Neural progenitor cell (in vitro differentiated cells): ENCODE data around the gene SLC45A3.

Experiments
- EZH2 ChIP-seq: fragments of 200-600 bp; sonication (generic); IDR thresholded peaks from 2 replicates; pipeline ENCODE4 v1.6.1; 2017; ENCODE audit warnings: antibody characterized with exemption, mild to moderate bottlenecking, moderate library complexity
- TF ChIP-seq, protein P1 (sequence below): fragments of 200-600 bp; sonication (generic); IDR thresholded peaks from 2 replicates; pipeline ENCODE4 v1.5.1; 2017; ENCODE audit warnings: antibody characterized with exemption, mild to moderate bottlenecking

DNA sequence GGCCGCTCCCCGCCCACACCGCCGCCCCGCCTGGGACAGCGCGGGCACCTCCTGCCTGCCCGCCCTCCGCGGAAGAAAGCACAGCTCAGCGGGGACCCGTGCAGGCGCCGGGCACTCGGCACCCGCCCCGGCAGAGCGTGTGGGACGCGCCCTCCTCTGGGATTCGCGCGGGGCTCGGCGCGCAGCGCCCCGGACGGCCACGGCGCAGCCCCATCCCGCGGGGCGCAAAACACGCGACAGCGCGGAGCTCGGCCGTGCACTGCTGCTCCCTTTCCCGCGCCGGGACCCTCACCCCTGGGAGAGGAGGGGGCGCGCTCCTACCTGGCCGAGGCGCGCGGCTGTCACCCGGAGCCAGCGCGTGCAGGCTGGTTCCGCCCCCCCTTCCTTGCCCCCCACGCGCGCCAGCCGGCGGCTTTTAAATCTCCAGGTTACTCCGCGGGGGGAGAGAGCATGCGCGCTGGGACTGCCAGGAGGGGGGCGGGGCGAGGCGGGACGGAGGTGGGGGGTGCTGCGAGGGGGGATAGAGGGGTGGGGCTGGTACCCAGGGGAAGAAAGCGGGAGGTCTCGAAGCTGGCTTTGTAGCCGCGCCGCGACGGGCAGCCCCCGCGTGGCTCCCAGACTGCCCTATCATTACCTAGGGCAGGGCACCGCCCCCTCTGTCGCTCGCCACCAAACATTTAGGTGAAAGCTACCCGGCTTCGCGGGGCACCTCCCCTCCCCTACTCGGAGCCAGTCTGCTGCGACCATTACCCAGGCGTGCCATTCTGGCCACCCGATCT is at the start of gene SLC45A3:
- TF ChIP-seq, protein P1, sequence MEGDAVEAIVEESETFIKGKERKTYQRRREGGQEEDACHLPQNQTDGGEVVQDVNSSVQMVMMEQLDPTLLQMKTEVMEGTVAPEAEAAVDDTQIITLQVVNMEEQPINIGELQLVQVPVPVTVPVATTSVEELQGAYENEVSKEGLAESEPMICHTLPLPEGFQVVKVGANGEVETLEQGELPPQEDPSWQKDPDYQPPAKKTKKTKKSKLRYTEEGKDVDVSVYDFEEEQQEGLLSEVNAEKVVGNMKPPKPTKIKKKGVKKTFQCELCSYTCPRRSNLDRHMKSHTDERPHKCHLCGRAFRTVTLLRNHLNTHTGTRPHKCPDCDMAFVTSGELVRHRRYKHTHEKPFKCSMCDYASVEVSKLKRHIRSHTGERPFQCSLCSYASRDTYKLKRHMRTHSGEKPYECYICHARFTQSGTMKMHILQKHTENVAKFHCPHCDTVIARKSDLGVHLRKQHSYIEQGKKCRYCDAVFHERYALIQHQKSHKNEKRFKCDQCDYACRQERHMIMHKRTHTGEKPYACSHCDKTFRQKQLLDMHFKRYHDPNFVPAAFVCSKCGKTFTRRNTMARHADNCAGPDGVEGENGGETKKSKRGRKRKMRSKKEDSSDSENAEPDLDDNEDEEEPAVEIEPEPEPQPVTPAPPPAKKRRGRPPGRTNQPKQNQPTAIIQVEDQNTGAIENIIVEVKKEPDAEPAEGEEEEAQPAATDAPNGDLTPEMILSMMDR, result no peak
- no peak for TF ChIP-seq EZH2
